ENCODE results near the gene IGSF3.

DNA sequence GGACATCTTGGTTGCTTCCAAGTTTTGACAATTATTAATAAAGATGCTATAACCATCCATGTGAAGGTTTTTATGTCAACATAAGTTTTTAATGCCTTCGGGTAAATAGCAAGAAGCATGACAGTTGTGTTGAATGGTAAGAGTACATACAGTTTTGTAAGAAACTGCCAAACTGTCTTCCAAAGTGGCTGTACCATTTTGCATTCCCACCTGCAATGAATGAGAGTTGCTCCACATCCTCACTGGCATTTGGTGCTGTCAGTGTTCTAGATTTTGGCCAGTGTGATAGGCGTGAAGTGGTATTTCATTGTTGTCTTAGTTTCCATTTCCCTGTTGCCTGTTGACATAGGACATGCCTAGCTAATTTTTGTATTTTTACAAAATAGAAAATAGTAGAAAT, 142.1 kb downstream of the IGSF3 start:
- no peak for TF ChIP-seq ZNF274 (IDR thresholded peaks at IDR 0.05; ENCODE audit: low read depth, low read length)
- no peak for TF ChIP-seq YY1 (IDR thresholded peaks at IDR 0.05; ENCODE audit: insufficient read depth, insufficient read length)
- TF ChIP-seq SUZ12 (IDR thresholded peaks at IDR 0.05; ENCODE audit: extremely low read depth, insufficient read depth, insufficient read length) = no peak

All from NT2/D1 (cell line).